NCI-H2227 (cell line): Measurements from ENCODE around the gene NDUFAF8.
A peak's percentile ranks its signal among the peaks of the same experiment; 100 is the strongest.

Source experiments
- DNase-seq: peaks from one replicate; lab custom pipeline; 2025; ENCODE audit not compliant: unreplicated experiment; lab: John Stamatoyannopoulos, UW

The NDUFAF8 gene

DNA sequence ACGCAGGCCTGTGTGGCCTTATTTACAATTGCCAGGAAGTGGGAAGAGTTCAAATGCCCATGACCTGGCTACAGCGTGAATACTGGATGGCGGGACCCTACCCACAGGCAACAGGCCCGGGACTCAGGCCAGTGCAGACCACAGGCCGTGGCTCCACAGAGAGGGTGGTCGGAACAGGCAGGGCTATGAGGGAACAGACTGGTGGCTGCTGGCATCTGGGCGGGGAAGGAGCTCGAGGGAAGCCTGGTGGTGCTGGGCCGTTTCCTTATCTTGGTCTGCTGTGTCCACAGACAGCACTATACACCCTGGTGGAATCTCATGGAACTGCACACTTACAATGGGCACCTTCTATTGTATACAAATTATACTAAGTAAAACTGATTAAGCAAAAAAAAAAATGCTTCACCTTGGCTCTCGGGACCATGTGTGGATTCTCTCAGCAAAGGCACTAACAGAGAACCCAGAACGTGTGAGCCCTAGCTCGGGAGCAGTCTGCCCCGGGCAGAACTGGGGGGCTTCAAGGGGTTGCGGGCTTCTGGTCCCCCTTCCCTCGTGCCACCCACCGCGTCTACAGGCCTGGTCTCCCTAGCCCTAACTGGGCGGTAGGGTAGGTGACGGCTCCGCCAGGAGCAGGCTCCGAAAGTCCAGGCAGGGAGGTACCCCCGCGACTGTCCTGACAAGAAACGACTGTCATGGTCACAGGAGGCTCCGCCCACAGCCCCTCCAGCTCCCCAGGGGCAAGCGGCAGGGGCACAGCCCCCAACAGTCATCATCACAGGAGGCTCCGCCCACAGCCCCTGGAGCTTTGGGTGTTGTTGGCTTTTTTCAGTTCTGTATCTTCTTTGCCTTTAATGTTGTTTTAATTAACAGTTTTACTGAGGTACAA, 38.2 kb upstream of the NDUFAF8 start:
- peak; percentile 66 for DNase-seq

- no peak for DNase-seq
These were observed 36.8 kb upstream of the NDUFAF8 start for GRCh38 chr17:81202318-81202717.

DNA sequence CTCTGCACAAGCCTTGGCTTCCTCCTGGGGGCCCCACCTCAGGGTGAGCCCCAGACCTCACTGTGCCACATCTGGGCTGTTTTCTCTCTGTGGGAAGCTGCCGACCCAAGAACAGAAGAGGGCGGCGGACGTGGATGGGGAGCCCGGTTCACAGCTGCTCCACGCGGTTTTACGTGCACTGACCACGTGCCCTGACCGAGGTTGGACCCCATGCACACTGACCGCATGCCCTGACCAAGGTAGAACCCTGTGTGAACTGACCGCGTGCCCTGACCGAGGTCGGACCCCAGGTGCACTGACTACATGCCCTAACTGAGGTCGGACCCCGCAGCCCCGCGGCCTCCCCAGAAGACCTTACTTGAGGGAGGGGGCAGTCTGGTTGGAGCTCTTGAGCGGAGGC, 36.0 kb upstream of the NDUFAF8 start:
- DNase-seq: no peak

- DNase-seq: no peak
These were observed 34.5 kb upstream of the NDUFAF8 start for GRCh38 chr17:81204578-81204977.

- no peak for DNase-seq
These were observed 33.0 kb upstream of the NDUFAF8 start for GRCh38 chr17:81206166-81206565.

GRCh38 chr17:81206657-81207056, 32.5 kb upstream of the NDUFAF8 start:
- no peak for DNase-seq

DNA sequence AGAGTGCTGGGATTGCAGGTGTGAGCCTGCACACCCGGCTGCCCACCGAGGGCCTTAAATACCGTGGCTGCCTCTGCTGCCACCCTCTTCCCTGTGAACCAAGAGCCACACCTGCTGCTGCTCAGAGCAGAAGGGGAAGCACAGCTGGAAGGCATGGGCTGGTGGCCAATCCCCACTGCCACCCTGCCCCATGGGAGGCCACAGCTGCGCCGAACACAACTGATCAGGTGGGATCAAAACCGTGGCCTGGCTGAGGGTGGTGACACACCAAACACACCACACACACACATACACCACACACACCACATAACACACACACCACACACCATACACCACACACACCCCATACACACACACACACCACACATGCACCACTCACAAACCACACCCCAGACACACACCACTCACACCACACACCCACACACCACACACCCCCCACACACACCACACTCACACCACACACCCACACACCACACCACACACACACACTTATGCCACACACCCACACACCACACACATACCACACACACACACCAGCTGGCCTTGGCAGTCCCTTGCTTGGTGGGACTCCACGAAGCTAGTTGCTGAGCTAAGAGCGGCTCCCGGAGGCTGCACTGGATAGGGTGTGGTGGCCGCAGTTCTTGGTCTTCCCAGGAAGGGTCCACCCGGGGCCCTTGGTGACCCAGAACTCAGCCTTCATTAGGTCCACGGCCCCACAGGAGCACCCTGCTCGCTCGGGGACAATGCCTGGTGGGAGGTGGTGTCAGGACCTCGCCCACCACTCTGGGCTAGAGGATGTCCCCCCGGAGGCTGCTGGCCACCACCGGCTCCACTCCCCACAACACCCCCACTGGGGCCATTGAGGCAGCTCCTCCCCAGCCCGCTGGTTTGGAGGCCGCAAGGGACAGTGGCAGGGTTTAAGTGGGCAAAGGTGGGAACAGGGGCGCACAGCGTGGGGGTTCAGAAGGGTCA, 31.2 kb upstream of the NDUFAF8 start:
- no peak for DNase-seq

DNA sequence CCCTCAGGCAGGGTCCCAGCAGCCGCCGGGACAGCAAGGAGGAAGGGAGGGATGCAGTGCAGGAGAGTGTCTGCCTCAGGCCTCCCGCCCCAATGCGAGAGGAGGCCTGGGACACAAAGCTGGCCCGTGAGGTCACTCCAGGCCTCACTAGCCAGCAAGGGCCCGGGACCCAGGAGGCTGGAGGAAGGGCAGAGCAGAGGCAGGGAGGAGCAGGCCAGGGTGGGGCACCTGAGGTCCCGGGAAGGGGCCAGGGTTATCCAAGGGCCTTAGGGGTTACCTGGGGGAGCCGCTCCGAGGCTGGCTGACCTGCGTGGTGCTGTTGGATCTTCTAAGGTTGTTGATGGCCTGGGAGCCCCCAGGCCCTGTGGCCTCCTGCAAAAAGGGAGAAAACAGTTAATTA, 30.5 kb upstream of the NDUFAF8 start:
- DNase-seq: no peak

DNA sequence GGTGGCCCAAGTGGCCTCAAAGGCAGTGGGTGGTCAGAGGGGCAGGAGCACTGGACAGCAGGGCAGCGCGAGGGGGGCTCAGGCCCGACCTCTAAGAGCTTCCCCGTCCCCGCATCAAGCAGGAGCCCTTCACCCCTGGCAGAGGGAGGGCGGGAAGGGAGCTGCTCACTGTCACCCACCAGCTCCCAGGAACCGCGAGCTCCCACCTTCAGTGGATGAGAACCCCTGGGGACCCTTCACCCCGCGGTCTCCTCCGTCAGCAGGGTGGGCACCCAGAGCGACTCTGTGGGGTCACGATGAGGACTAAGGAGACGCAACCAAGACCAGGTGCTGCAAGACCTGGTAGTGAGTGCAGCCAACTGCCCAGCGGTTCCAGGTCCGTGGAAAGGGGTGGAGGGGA, 30.0 kb upstream of the NDUFAF8 start:
- DNase-seq: no peak

DNA sequence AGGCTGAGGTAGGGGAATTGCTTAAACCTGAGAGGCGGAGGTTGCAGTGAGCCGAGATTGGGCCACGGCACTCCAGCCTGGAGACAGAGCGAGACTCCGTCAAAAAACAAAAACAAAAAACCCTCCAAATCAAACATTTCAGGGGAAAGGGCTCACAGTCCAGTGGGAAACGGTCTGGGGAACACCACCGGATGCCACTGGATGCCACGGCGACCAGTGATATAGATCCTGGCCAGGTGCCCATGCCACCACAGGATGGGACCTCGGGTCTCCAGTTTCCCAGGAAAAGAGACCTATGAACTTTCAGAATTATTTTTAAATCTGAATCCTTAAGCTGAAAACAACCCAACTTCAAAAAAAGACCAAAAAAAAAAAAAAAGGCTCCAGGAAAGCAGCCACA, 28.7 kb upstream of the NDUFAF8 start:
- no peak for DNase-seq

DNA sequence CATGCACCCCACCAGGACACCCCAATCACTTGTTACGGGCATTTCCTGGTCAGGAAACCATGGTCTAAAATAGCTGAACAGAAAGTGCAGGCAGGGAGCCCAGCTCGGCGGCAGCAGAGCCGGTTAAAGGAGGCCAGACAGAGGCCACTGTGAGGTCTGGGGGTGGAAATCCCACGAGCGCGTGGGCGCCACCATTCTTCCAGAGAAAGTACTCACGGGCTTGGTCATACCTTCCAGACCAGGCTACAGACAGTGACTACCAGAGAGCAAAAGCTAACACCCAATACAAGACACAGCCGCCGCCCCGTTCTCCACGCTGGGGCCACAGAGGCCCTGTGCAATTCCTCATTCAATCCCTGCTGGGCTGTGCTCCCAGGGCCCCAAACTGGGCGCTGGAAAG, 28.2 kb upstream of the NDUFAF8 start:
- no peak for DNase-seq

DNA sequence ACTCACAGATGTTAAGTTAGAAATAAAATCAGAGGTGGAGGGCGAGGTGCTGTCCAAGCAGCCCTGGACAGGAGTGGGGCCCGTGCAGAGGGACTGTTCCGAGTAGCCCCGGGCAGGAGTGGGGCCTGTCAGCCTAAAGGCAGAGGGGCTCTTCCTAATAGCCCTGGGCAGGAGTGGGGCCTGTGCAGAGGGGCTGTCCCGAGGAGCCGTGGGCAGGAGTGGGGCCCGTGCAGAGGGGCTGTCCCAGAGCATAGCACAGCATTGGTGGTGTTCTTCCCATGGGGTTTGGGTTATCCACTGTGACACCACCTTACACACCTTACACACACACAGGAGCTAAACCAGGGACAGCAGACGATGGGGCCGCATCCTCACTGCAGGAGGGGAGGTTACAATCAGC, 26.8 kb upstream of the NDUFAF8 start:
- DNase-seq: no peak

DNA sequence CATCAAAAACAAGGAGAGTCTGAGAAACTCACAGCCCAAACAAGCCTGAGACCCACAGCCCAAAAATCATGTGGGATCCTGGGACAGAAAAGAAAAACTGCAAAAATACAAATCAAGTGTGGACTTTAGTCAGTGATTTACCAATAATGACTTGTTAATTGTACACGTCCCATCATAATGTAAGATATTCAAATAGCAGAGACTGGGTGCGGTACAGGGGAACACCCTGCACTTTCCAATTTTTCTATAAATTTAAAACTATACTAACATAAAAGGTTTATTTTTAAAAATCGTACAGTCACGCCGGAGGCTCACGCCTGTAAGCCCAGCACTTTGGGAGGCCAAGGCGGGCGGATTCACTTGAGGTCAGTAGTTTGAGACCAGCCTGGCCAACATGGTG, 25.1 kb upstream of the NDUFAF8 start:
- no peak for DNase-seq

GRCh38 chr17:81217491-81217890, 21.6 kb upstream of the NDUFAF8 start:
- no peak for DNase-seq

DNA sequence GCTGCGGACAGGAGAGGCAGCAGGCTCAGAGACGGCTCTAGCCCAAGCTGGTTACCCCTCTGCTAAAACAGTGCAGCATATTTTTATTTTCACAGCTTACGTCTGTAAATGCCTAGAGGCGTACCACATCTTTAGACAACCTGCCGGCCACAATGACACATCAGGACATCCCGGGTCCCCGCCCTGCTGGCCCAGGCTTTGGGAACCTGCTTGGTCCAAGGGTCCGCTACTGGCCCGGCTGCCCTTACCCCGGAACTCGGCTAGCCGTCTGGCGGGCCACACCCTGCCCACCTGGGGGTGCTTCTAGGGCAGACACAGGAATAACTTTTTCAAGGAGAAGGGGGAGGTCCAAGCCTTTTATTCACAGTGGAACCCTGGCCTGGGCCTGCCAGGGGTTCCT, 20.7 kb upstream of the NDUFAF8 start:
- DNase-seq: no peak

DNA sequence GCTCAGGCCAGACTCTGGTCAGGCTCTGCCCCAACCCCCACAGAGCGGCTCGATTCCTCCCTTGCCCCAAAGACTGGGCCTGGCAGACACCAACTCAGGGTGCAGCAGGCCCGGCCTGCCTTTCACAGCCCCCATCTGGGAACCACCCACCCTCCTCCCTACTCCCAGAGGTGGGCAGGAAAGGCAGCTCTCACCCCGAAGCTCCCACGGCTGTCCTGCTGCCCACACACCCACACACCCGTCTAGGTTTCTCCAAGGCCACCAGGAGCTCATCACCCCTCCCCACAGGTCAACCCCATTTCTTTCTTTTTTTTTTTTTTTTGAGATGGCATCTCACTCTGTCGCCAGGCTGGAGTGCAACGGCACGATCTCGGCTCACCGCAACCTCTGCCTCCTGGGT, 20.1 kb upstream of the NDUFAF8 start:
- no peak for DNase-seq

- DNase-seq: no peak
These were observed 19.5 kb upstream of the NDUFAF8 start for GRCh38 chr17:81219476-81220180.

DNA sequence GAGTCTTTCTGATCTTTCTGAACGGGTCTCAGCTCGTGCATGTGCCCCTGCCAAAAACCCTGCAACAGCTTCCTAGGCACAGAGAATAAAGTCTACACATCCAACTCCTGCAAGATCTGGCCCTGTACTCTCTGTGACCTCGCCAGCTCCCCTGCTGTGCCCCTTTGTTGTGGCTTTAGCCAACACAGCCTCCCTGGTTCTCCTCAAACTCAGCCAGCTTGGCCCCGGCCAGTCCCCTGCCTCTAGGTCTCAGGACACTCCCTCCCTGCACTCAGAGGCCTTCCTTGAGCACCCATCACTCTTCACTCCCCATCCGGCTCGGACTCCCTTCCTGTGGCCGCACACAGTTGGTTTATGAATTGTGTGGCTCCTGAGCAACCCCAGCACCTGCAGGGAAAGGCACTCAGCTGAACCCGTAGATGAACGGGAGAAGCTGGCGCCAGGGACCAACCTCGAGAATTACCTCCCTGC, 17.7 kb upstream of the NDUFAF8 start:
- DNase-seq: no peak

GRCh38 chr17:81221842-81222619, 17.1 kb upstream of the NDUFAF8 start:
- no peak for DNase-seq

- no peak for DNase-seq
These were observed 16.6 kb upstream of the NDUFAF8 start for GRCh38 chr17:81222620-81222905.
